GM21723 (cell line): ENCODE results near the gene NID2.

ENCODE experiments used
- ATAC-seq: cut with Tn5 transposase; IDR thresholded peaks from one replicate; pipeline ENCODE4 v1.9.1; 2021; ENCODE audit warnings: mild to moderate bottlenecking, moderate library complexity; ENCODE audit not compliant: unreplicated experiment

The NID2 gene

GRCh38 chr14:52054678-52055077 lies 14.2 kb downstream of the NID2 start:
- ATAC-seq, result no peak

DNA sequence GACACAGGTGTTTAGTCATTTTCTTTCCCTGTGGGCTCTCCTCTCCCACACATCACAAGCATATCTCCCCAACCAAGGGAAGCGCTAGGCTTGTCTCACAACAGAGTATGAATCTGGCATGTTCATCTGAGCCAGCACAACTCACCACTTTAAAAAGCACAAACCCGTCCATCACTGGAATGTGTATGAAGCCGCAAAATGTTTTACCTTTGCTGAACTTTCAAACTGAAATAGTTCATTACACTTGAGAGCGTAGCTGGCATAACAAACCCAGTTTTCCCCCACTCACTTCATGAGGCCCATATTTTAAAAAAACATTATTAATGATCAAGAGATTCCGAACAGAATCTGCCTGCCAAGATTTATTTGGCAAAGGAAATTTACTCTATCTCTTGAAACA lies 15.8 kb downstream of the NID2 start:
- no peak for ATAC-seq

GRCh38 chr14:52052288-52052943 lies 16.4 kb downstream of the NID2 start:
- ATAC-seq, result no peak

DNA sequence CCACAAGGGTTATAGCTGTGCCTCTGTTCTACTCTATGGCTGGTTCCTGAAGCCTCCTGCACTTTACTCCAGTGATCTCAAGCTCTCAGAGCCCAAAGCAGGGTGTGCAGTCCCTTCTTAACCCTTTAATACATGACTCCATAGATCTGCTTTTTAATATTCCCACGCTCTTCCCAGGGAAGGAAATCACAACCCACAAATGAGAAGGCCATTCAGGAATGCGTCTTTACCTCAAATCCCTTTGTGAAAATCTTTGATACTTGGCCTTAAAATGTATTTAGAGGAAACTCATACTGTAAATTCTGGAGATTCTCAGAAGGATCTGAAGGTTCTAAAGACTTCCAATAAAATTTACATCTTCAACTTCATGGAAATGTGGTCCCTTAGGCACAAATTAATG lies 17.0 kb downstream of the NID2 start:
- ATAC-seq, result no peak

DNA sequence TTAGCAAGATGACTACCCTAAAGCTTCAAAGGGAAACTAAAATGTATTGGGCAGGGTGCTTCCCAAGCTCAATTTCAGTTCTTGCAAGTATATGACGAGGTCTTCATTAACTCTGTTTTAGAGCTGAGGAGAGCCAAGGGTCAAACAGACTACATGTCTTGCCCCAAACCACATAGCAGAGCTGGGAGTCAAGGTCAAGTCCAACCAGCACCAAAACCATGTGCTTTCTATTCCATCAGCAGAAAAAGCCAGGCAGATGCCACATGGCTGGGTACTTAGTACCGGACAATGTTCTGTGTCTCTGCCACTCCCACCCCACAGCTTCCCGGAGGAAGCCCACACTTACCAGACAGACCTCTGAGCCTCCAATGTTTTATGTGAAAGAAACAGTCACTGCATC lies 17.6 kb downstream of the NID2 start:
- ATAC-seq, result no peak

DNA sequence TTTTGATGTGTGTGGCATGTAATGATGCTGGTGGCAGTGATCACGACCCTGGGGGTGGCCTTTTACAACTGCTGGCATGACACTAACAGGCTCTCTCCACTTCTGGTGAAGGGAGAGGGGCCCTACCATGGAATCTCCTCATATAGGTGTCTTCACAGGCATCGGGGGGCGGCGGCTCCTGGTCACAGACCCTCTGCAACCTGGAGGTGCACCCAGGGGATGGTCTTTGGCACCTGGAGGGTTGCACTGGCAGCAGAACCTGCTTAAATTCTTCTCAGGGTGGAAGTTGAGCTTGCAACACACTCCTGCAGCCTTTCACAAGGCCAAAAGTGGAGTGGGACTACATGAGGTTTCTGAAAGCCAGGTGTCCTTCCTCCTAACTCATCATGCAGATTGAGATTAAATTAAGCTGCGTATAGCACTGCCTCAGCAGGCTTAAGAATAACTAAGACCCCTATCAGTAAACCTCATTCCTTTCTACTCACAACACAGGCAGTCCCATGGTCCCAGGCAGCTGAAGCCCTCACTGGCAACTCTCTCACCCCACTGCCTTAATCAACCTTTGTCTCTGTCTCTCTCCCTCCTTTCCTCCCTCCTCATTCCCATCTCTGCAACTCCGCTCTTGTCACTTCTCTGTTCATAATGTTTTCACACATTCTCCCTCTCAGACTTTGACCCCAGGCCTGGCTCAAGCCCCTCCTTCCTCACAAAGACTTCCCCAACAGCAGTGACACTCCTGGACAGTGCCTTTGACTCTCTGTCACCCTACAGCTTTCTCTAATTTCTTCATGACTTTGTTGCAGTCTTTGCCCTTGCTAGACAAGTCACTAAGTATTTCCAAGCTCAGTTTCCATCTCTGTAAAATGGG lies 18.9 kb downstream of the NID2 start:
- no peak for ATAC-seq

- no peak for ATAC-seq
Measured at GRCh38 chr14:52049271-52049670, 19.6 kb downstream of the NID2 start.

GRCh38 chr14:52048641-52049204 lies 20.1 kb downstream of the NID2 start:
- ATAC-seq, result no peak

DNA sequence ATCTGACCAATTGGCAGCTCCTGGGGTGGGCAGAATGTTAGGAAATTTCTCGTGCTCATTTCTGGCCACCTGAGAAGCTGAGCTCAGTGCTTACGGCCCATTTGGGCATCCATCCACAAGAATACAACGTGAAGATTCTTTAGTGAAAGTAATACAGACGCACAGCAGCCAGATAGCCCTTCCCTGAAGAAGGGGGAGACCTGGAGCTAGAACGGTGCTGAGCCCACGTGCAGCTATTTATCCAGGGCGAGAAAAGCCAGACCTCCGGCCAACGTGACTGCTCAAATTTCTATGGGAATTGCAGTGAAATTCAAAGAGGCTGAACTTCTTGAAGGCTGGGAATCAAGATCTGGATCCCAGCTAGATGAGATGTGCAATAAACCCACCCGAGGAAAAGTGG lies 20.7 kb downstream of the NID2 start:
- ATAC-seq, result no peak

DNA sequence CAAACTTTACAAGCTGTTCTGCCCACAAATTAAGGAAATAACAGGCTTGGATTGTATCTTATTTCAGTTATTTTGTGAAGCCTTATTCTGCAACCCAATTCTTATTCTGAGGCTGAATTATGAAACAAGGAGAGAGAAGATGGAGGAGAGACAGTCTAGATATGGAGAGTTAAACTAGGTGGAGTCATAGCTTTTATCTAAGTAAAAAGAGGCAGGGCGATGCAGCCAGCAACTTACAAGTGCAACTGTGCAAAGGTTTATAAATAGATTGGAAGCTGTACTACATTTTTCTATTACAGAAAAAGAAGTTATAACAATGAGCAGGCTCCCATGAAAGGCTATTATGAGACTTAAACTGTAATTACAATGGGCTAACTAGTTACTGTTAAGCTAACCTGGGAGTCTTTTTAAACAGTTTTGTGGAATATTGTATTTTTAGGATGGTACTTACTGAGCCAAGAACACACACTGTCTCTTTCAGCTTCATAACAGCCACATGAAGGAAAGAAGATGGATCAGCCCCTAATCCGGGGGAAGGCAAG lies 22.4 kb downstream of the NID2 start:
- ATAC-seq, result no peak

GRCh38 chr14:52044791-52045522 lies 23.9 kb downstream of the NID2 start:
- no peak for ATAC-seq

- no peak for ATAC-seq
Measured at GRCh38 chr14:52043690-52044089, 25.2 kb downstream of the NID2 start.

DNA sequence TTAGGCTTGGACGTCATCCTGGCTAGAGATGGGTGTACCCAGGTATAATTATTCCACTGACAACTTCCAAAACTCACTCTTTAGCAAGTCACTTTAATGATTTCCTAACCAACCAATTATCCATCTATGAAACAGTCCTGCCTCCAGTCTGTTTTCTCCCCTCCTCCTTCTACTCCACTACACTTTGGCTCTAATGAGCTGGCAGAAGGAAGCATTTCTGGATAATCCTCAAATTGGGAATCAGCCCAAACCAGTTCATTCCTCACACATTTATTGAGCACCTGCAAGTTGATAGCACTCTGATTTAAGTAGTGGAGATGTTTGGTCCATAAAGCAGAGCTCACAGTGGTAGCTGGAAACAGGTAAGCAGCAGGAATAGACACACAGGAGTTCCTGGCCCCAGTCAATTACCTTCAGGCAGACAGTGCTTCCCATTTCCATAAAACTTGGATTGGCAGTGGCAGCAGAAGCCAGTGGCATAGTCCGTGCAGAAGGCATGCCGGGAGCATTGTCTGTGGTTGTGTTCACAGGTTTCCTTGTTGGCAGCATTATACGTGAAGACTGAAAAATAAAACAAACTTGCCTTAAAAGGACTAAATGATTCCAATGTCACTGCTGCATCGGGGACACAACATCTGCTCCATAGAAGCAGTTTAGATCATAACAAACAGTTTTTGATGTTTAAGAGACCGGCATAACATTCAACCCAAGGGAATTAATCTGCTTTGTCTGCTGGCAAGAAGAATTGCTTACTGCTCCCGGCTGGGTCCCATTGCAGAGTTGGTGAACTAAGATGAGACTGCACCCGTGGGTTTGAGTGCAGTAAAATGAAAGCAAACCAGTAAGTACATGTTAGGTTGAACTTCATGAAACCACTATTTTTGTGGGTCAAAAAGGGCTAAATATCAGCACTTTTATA lies 26.2 kb downstream of the NID2 start:
- no peak for ATAC-seq

- no peak for ATAC-seq
Measured at GRCh38 chr14:52040598-52040997, 28.3 kb downstream of the NID2 start.

GRCh38 chr14:52039124-52039815 lies 29.6 kb downstream of the NID2 start:
- no peak for ATAC-seq

- ATAC-seq, result no peak
Measured at GRCh38 chr14:52033101-52033642, 35.7 kb downstream of the NID2 start.

- no peak for ATAC-seq
Measured at GRCh38 chr14:52032204-52032801, 36.6 kb downstream of the NID2 start.

- no peak for ATAC-seq
Measured at GRCh38 chr14:52031781-52032180, 37.1 kb downstream of the NID2 start.

GRCh38 chr14:52029881-52030280 lies 39.0 kb downstream of the NID2 start:
- ATAC-seq, result no peak
